Body of pancreas (tissue), 4 donors: ENCODE results near the gene ZNF787. TPM values are rescaled to one million over a fixed set of nuclear protein-coding genes. Genes with fewer than 3 reads are reported as not detected.
A peak's percentile ranks its signal among the peaks of the same experiment; 100 is the strongest.

Source experiments
- ATAC-seq: fragments of 150-250 bp; one replicate; pipeline ENCODE4 v1.9.1; 2016
- DNase-seq, 4 donors: peaks; one replicate each; pipeline ENCODE4 v3.0.0-alpha.2; 2019
- H3K27ac ChIP-seq, 4 donors: fragments of 200-600 bp; sonication (generic); 1 replicate in 3 of 4; 2 replicates in 1 of 4; pipeline versions ENCODE4 v1.5.1 to v1.6.1; 2016 to 2019; ENCODE audit warnings: mild to moderate bottlenecking in 1 of 4, mixed read lengths in 1 of 4, moderate library complexity in 1 of 4
- H3K27me3 ChIP-seq, 2 donors: fragments of 200-600 bp; sonication (generic); one replicate each; pipeline ENCODE4 v1.6.0; 2016; ENCODE audit warnings: mild to moderate bottlenecking in 1 of 2
- H3K36me3 ChIP-seq, 2 donors: fragments of 200-600 bp; sonication (generic); replicated peaks in 1 of 2; 2 replicates each; pipeline ENCODE4 v1.5.1; 2016; ENCODE audit warnings: low read depth in 2 of 2; ENCODE audit not compliant: insufficient read depth in 1 of 2
- H3K4me1 ChIP-seq: fragments of 200-600 bp; sonication (generic); one replicate; pipeline ENCODE4 v1.6.0; 2016
- H3K4me3 ChIP-seq, 2 donors: fragments of 200-600 bp; sonication (generic); 1 replicate in 1 of 2; 2 replicates in 1 of 2; pipeline ENCODE4 v1.5.1; 2016 to 2019
- H3K9me3 ChIP-seq, 3 donors: fragments of 200-600 bp; sonication (generic); 1 replicate in 2 of 3; 2 replicates in 1 of 3; pipeline ENCODE4 v1.5.1; 2016
- CTCF ChIP-seq, 7 experiments: fragments of 450-650 bp in 4 of 7; fragments of 200-600 bp in 3 of 7; sonication (generic) in 3 of 7; IDR thresholded peaks; one replicate each; pipeline ENCODE4 v1.5.1; 2016 to 2019; ENCODE audit warnings: antibody characterized with exemption in 7 of 7
- POLR2A ChIP-seq, 3 donors: fragments of 450-650 bp; IDR thresholded peaks; one replicate each; pipeline ENCODE4 v1.6.1; 2016; ENCODE audit warnings: antibody characterized with exemption in 3 of 3, mild to moderate bottlenecking in 2 of 3
- WGBS, 2 donors: methylation state at CpG; one replicate each; pipeline ENCODE4 v1.1.5; 2017; 5-methylcytosine and 5-hydroxymethylcytosine counted together
- intact Hi-C: fragments of 100-400 bp; cut with DNase I; formaldehyde crosslinking; loops from one replicate; pipeline ENCODE4 v1.15.1; 2023
- total RNA-seq, 2 donors: library from RNA; depleted of rRNA; stranded (reverse); fragments of >200 nt; gene quantifications; one replicate each; pipeline ENCODE4 v1.1.0, GENCODE V29; 2016

Gene ZNF787
- total RNA-seq, 2 donors from 2014 or later = 12.7 to 21.1 TPM

- intact Hi-C loops = loop anchor here (5.0 kb wide), 1 partner anchor 38 kb away; no protein-coding TSS in a partner anchor
- 41 to 44% methylated on average over 13 of the region's 13 CpGs for WGBS, 2 donors
- DNase-seq (no peak), ATAC-seq (no peak)
- no peaks in the 10 kb centered on the region for H3K9me3 ChIP-seq
- H3K27me3 ChIP-seq = no peaks in the 10 kb centered on the region
- TF ChIP-seq POLR2A (IDR thresholded peaks at IDR 0.05) (no peak), CTCF (IDR thresholded peaks at IDR 0.05) (no peak)
- H3K36me3 ChIP-seq = no peaks in the 10 kb centered on the region
- peak overlapping the region; percentile 13 to 86 (median 60) for H3K27ac ChIP-seq
- no peak overlapping the region for H3K4me3 ChIP-seq
- H3K4me1 ChIP-seq = peaks cover 96% of the 10 kb centered on the region
These were observed 11.9 kb downstream of the ZNF787 start for GRCh38 chr19:56109226-56109625.

GRCh38 chr19:56108447-56109195 is 12.5 kb downstream of the ZNF787 start:
- Histone ChIP-seq H3K27me3 (no peaks in the 10 kb centered on the region), H3K27ac (peak overlapping the region; percentile 42 to 86 (median 60)), H3K36me3 (no peaks in the 10 kb centered on the region), H3K4me1 (peaks cover 90% of the 10 kb centered on the region), H3K4me3 (no peak overlapping the region), H3K9me3 (no peaks in the 10 kb centered on the region)
- intact Hi-C loops = loop anchor here (5.0 kb wide), 1 partner anchor 39 kb away; no protein-coding TSS in a partner anchor
- TF ChIP-seq CTCF (IDR thresholded peaks at IDR 0.05) (no peak), POLR2A (IDR thresholded peaks at IDR 0.05) (no peak)
- ATAC-seq = peak; percentile 26
- 19 to 22% methylated on average over 20 to 23 of the region's 24 CpGs for WGBS, 2 donors
- peak; percentile 69 to 83 (median 73) for DNase-seq

GRCh38 chr19:56107626-56108351 is 13.3 kb downstream of the ZNF787 start:
- H3K4me3 ChIP-seq = no peak overlapping the region
- WGBS, 2 donors = 54 to 68% methylated on average over 22 to 25 of the region's 27 CpGs
- no peaks in the 10 kb centered on the region for H3K27me3 ChIP-seq
- no peak for TF ChIP-seq CTCF (IDR thresholded peaks at IDR 0.05)
- no peak for TF ChIP-seq POLR2A (IDR thresholded peaks at IDR 0.05)
- H3K36me3 ChIP-seq = no peaks in the 10 kb centered on the region
- DNase-seq = peak in 2 of 4 donors; percentile 32 to 58
- H3K9me3 ChIP-seq = no peaks in the 10 kb centered on the region
- no peak for ATAC-seq
- intact Hi-C loops = loop anchor here (5.0 kb wide), 1 partner anchor 40 kb away; no protein-coding TSS in a partner anchor
- H3K4me1 ChIP-seq = peaks cover 82% of the 10 kb centered on the region
- peak overlapping the region; percentile 42 to 86 (median 60) for H3K27ac ChIP-seq

- Histone ChIP-seq H3K27me3 (no peaks in the 10 kb centered on the region), H3K9me3 (no peaks in the 10 kb centered on the region), H3K4me3 (no peak overlapping the region), H3K4me1 (peaks cover 74% of the 10 kb centered on the region), H3K27ac (peak overlapping the region in 2 of 4 donors; percentile 5 to 73), H3K36me3 (peaks cover 0 to 3% of the 10 kb centered on the region in 2 donors)
- TF ChIP-seq CTCF (IDR thresholded peaks at IDR 0.05) (no peak), POLR2A (IDR thresholded peaks at IDR 0.05) (no peak)
- DNase-seq = no peak
- ATAC-seq = no peak
- intact Hi-C loops = loop anchor here (5.0 kb wide), 1 partner anchor 40 kb away; no protein-coding TSS in a partner anchor
- WGBS, 2 donors = 76 to 87% methylated on average over 10 to 11 of the region's 11 CpGs
These were observed 14.1 kb downstream of the ZNF787 start for GRCh38 chr19:56106993-56107392.
